KMS-11 (cell line): ENCODE results near the gene SSC5D.
"Not testable (repeated sequence)": the region's sequence is repeated elsewhere in the genome, so short reads cannot be mapped to it uniquely, and the experiment has no call there.

Experiments
- H2AFZ ChIP-seq: fragments of 200-600 bp; sonication (generic); 2 replicates; pipeline ENCODE4 v1.6.1; 2016; ENCODE audit warnings: antibody characterized with exemption, mixed run types, low read depth
- H3K27ac ChIP-seq: fragments of 200-600 bp; sonication (generic); 2 replicates; pipeline ENCODE4 v1.6.1; 2016; ENCODE audit warnings: mild to moderate bottlenecking, mixed run types
- H3K27me3 ChIP-seq: fragments of 200-600 bp; sonication (generic); 2 replicates; pipeline ENCODE4 v1.6.1; 2017; ENCODE audit warnings: mild to moderate bottlenecking, low read depth, mixed run types, moderate library complexity; ENCODE audit not compliant: insufficient read depth
- H3K36me3 ChIP-seq: fragments of 200-600 bp; sonication (generic); 2 replicates; pipeline ENCODE4 v1.6.1; 2017; ENCODE audit warnings: mild to moderate bottlenecking, mixed run types; ENCODE audit not compliant: insufficient read depth
- H3K4me1 ChIP-seq: fragments of 200-600 bp; sonication (generic); 2 replicates; pipeline ENCODE4 v1.6.1; 2016; ENCODE audit warnings: mild to moderate bottlenecking, low read depth, mixed run types; ENCODE audit not compliant: poor library complexity, severe bottlenecking
- H3K4me2 ChIP-seq: fragments of 200-600 bp; sonication (generic); 2 replicates; pipeline ENCODE4 v1.7.0; 2016; ENCODE audit warnings: mild to moderate bottlenecking, mixed run types
- H3K4me3 ChIP-seq: fragments of 200-600 bp; sonication (generic); IDR thresholded peaks from 2 replicates; pipeline ENCODE4 v1.6.1; 2017; ENCODE audit warnings: low read depth, low read length, mixed read lengths; ENCODE audit not compliant: insufficient read depth
- H3K79me2 ChIP-seq: fragments of 200-600 bp; sonication (generic); 2 replicates; pipeline ENCODE4 v1.6.1; 2016; ENCODE audit warnings: low read depth, mixed run types; ENCODE audit not compliant: insufficient read depth
- H3K9ac ChIP-seq: fragments of 200-600 bp; sonication (generic); 2 replicates; pipeline ENCODE4 v1.6.1; 2016; ENCODE audit warnings: mild to moderate bottlenecking, mixed run types
- H4K20me1 ChIP-seq: fragments of 200-600 bp; sonication (generic); 2 replicates; pipeline ENCODE4 v1.6.1; 2016; ENCODE audit warnings: mild to moderate bottlenecking, mixed run types; ENCODE audit not compliant: insufficient read depth
- TF ChIP-seq, protein P1 (sequence below): fragments of 200-600 bp; sonication (generic); conservative IDR thresholded peaks from 2 replicates; pipeline ENCODE4 v1.6.1; 2017; ENCODE audit warnings: low read depth, mild to moderate bottlenecking, antibody characterized with exemption, low read length, moderate library complexity, mixed read lengths

SSC5D gene

DNA sequence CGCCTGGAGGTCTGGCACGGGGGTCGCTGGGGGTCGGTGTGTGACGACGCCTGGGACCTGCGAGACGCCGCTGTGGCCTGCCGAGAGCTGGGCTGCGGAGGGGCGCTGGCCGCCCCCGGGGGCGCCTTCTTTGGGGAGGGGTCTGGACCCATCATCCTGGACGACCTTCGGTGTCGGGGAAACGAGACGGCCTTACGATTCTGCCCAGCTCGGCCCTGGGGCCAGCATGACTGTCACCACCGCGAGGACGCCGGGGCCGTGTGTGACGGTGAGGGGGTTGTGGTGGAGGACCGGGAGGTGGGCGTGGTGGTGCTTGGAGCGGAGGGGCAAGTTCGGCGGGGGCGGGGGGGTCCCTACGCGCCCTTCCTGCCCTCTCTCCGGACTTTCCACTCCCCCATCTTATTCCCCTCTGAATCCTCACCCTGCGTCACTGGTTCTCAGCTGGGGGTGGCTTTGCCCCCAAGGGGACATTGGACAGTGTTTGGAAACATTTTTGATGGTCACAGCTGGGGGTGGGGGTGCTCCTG is 5.5 kb downstream of the SSC5D start:
- Histone ChIP-seq H3K9ac (no peak overlapping the region), H3K4me1 (no peaks in the 10 kb centered on the region), H3K4me2 (no peak overlapping the region), H2AFZ (no peak overlapping the region), H4K20me1 (no peaks in the 10 kb centered on the region), H3K36me3 (no peaks in the 10 kb centered on the region), H3K4me3 (no peak overlapping the region), H3K27ac (no peak overlapping the region), H3K27me3 (peaks cover 95% of the 10 kb centered on the region), H3K79me2 (no peaks in the 10 kb centered on the region)
- TF ChIP-seq, protein P1, sequence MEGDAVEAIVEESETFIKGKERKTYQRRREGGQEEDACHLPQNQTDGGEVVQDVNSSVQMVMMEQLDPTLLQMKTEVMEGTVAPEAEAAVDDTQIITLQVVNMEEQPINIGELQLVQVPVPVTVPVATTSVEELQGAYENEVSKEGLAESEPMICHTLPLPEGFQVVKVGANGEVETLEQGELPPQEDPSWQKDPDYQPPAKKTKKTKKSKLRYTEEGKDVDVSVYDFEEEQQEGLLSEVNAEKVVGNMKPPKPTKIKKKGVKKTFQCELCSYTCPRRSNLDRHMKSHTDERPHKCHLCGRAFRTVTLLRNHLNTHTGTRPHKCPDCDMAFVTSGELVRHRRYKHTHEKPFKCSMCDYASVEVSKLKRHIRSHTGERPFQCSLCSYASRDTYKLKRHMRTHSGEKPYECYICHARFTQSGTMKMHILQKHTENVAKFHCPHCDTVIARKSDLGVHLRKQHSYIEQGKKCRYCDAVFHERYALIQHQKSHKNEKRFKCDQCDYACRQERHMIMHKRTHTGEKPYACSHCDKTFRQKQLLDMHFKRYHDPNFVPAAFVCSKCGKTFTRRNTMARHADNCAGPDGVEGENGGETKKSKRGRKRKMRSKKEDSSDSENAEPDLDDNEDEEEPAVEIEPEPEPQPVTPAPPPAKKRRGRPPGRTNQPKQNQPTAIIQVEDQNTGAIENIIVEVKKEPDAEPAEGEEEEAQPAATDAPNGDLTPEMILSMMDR: no peak

DNA sequence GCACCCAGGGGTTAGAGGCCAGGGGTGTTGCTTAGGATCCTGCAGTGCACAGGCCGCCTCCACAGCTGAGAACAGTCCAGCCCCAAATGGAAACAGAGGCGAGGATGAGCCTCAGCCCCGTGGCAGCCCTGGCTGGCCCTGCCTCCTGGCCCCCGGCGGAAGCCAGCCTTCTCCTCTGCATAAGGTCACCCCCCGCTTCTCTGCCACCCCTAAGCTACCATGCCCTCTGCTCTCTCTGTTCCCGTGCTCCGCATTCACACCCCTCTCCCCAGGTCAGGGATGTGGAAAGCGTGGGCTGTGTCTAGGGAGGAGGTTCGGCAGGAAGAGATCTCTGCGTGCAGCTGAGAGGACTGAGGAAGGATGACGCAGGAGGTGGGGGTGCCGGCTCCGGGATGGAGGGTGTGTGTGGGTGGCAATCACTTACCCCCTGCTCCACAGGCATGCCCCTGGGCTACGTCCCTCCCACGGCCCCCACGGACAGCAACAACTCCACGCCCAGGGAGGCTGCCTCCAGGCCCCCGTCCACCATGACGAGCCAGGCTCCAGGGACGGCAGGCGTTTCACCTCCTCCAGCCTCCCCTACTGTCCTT is 6.0 kb downstream of the SSC5D start:
- no peaks in the 10 kb centered on the region for H3K4me1 ChIP-seq
- no peak overlapping the region for H3K9ac ChIP-seq
- H3K4me3 ChIP-seq: no peak overlapping the region
- H3K27me3 ChIP-seq: peaks cover 97% of the 10 kb centered on the region
- no peak overlapping the region for H3K4me2 ChIP-seq
- no peaks in the 10 kb centered on the region for H4K20me1 ChIP-seq
- H3K79me2 ChIP-seq: no peaks in the 10 kb centered on the region
- TF ChIP-seq, protein P1: no peak
- no peak overlapping the region for H2AFZ ChIP-seq
- H3K36me3 ChIP-seq: no peaks in the 10 kb centered on the region
- no peak overlapping the region for H3K27ac ChIP-seq

DNA sequence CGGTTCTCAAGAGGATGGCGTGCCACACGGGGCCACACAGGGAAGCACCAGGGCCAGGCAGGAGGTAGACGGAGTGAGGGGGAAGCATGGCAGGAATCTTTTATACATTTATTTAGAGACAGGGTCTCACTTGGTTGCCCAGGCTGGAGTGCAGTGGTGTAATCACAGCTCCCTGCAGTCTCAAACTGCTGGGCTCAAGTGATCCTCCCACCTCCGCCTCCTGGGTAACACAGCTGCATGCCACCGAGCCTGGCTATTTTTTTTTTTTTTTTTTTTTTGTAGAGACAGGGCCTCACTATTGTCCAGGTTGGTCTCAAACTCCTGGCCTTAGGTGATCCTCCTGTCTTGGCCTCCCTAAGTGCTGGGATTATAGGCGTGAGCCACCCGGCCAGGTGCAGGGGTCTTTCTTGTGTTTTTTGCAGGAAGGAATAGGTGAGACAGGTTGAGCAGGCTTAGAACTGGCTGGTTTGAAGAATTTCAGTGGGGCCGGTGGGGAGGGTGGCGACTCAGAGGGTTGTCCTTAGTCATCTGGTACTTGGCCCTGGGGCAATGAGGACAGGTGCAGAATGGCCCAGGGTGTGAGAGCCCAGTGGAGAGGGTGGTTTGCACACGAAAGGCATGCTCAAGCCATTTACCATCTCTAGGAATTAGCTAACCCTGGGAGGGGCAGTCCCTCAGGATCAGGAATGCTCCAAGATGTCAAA is 7.6 kb downstream of the SSC5D start:
- Histone ChIP-seq H3K36me3 (no peaks in the 10 kb centered on the region), H3K4me3 (no peak overlapping the region), H3K4me1 (no peaks in the 10 kb centered on the region), H4K20me1 (no peaks in the 10 kb centered on the region), H3K9ac (no peak overlapping the region), H3K27ac (no peak overlapping the region), H3K27me3 (peaks cover 95% of the 10 kb centered on the region), H3K79me2 (no peaks in the 10 kb centered on the region), H3K4me2 (no peak overlapping the region), H2AFZ (no peak overlapping the region)
- TF ChIP-seq, protein P1: no peak

DNA sequence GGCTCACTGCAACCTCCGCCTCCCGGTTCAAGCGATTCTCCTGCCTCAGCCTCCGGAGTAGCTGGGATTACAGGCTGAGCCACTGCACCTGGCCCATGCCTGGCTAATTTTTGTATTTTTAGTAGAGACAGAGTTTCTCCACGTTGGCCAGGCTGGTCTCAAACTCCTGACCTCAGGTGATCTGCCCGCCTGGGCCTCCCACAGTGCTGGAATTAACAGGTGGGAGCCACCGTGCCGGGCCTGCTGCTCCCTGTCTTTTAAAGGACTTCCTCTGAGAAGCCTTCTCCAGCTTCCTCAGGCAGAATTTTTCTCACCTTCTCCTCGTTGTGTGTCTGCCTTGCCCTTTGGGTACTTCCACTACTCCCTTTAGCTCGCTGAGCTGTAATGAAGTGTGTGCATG is 8.6 kb downstream of the SSC5D start:
- H4K20me1 ChIP-seq, H2AFZ ChIP-seq, H3K4me3 ChIP-seq, H3K79me2 ChIP-seq, H3K36me3 ChIP-seq, H3K4me2 ChIP-seq, H3K9ac ChIP-seq, H3K4me1 ChIP-seq, H3K27ac ChIP-seq: not testable (repeated sequence)
- H3K27me3 ChIP-seq: peaks cover 96% of the 10 kb centered on the region

GRCh38 chr19:55497763-55498162 is 9.5 kb downstream of the SSC5D start:
- Histone ChIP-seq H3K27ac (no peak overlapping the region), H3K4me2 (no peak overlapping the region), H2AFZ (no peak overlapping the region), H4K20me1 (no peaks in the 10 kb centered on the region), H3K4me3 (no peak overlapping the region), H3K4me1 (no peaks in the 10 kb centered on the region), H3K27me3 (peaks cover 95% of the 10 kb centered on the region), H3K36me3 (no peaks in the 10 kb centered on the region), H3K79me2 (no peaks in the 10 kb centered on the region), H3K9ac (no peak overlapping the region)
- TF ChIP-seq, protein P1: no peak
